ENCODE results near the gene ZKSCAN5. TPM values are rescaled to one million over a fixed set of nuclear protein-coding genes. Genes with fewer than 3 reads are reported as not detected.

ZKSCAN5 gene
- total and polyA plus RNA-seq, 8 donors = 1.4 to 4.1 (median 2.4) TPM

DNA sequence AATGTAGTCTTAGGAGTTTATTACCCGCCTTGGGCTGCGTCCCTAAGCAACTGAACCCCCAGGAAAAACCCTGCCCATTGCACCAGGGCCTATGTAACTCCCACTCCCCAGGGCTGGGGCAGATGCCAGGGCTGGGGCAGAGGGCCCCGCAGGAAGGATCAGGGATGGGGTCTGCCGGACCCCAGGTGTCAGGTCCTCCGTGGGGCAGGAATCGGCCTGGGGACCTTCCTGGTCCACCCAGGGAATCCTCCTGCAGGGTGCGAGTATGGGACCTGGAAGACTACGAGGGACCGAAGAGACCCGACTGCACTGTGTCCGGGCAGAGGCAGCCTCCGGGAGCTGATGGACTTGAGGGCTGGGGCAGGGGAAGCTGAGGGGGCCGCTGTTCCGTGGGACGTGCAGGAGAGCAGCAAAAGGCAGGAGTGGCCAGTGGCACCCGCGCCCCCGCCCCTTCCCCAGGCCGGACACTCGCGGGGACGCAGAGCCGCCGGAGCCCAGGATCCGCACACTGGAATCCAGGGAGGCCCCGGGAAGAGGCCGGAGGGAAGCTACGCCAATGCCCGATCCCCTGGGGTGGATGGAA lies 36.0 kb upstream of the ZKSCAN5 start:
- TF ChIP-seq, protein P1, sequence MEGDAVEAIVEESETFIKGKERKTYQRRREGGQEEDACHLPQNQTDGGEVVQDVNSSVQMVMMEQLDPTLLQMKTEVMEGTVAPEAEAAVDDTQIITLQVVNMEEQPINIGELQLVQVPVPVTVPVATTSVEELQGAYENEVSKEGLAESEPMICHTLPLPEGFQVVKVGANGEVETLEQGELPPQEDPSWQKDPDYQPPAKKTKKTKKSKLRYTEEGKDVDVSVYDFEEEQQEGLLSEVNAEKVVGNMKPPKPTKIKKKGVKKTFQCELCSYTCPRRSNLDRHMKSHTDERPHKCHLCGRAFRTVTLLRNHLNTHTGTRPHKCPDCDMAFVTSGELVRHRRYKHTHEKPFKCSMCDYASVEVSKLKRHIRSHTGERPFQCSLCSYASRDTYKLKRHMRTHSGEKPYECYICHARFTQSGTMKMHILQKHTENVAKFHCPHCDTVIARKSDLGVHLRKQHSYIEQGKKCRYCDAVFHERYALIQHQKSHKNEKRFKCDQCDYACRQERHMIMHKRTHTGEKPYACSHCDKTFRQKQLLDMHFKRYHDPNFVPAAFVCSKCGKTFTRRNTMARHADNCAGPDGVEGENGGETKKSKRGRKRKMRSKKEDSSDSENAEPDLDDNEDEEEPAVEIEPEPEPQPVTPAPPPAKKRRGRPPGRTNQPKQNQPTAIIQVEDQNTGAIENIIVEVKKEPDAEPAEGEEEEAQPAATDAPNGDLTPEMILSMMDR (IDR thresholded peaks at IDR 0.05) = no peak
- DNase-seq (peak in 2 of 6 donors; percentile 34 to 61), FAIRE-seq (no peak), ATAC-seq (no peak)
- intact Hi-C loops (cut with DNase I) = no loop called here
- H3K27me3 ChIP-seq = no peaks in the 10 kb centered on the region
- H3K4me3 ChIP-seq = no peak overlapping the region
- H3K27ac ChIP-seq = no peak overlapping the region
- H3K9me3 ChIP-seq = no peaks in the 10 kb centered on the region
- WGBS, 2 donors = 83 to 85% methylated on average over 29 of the region's 29 CpGs
- H3K4me1 ChIP-seq = peaks cover 0 to 14% (median 7%) of the 10 kb centered on the region in 3 donors
- no peaks in the 10 kb centered on the region for H3K36me3 ChIP-seq

- Histone ChIP-seq H3K4me1 (peaks cover 0 to 13% (median 7%) of the 10 kb centered on the region in 3 donors), H3K27ac (no peak overlapping the region), H3K36me3 (no peaks in the 10 kb centered on the region), H3K27me3 (no peaks in the 10 kb centered on the region), H3K9me3 (no peaks in the 10 kb centered on the region), H3K4me3 (no peak overlapping the region)
- WGBS, 2 donors = 30 to 35% methylated on average over 23 of the region's 23 CpGs
- peak in 2 of 6 donors; percentile 3 to 4 for DNase-seq
- intact Hi-C loops (cut with DNase I) = no loop called here
- TF ChIP-seq, protein P1 (IDR thresholded peaks at IDR 0.05) = no peak
- FAIRE-seq = no peak
- ATAC-seq = no peak
Observed at GRCh38 chr7:99469381-99470065, 34.9 kb upstream of the ZKSCAN5 start.

GRCh38 chr7:99472561-99473314 lies 31.7 kb upstream of the ZKSCAN5 start, which contains the start of gene ZNF789:
ZNF789 (plus strand) TSS chr7:99472890; CDS start chr7:99476457, 3,567 bp downstream.
- H3K9me3 ChIP-seq = no peaks in the 10 kb centered on the region
- FAIRE-seq = peak; percentile 97
- peaks cover 0 to 4% (median 0%) of the 10 kb centered on the region in 3 donors for H3K4me1 ChIP-seq
- H3K27ac ChIP-seq = peak within 1 kb of the TSS; percentile 58 to 77 (median 65)
- no peaks in the 10 kb centered on the region for H3K36me3 ChIP-seq
- DNase-seq = peak; percentile 97 to 99 (median 98)
- TF ChIP-seq, protein P1 (IDR thresholded peaks at IDR 0.05) = no peak
- ATAC-seq = peak; percentile 97 to 99 (median 98)
- intact Hi-C loops (cut with DNase I) = no loop called here
- H3K4me3 ChIP-seq = peak within 1 kb of the TSS; percentile 50 to 86 (median 66)
- H3K27me3 ChIP-seq = no peaks in the 10 kb centered on the region
- WGBS, 2 donors = 1% methylated on average over 56 of the region's 56 CpGs

- DNase-seq (peak in 1 of 6 donors; percentile 12), ATAC-seq (peak; percentile 10 to 51 (median 34)), FAIRE-seq (no peak)
- Histone ChIP-seq H3K36me3 (no peaks in the 10 kb centered on the region), H3K27ac (peak overlapping the region in 3 of 4 donors; percentile 36 to 70 (median 60)), H3K9me3 (no peaks in the 10 kb centered on the region), H3K4me1 (peaks cover 0 to 4% (median 0%) of the 10 kb centered on the region in 3 donors), H3K27me3 (no peaks in the 10 kb centered on the region), H3K4me3 (peak overlapping the region; percentile 50 to 86 (median 66))
- intact Hi-C loops (cut with DNase I) = no loop called here
- TF ChIP-seq, protein P1 (IDR thresholded peaks at IDR 0.05) = no peak
- 2% methylated on average over 7 of the region's 7 CpGs for WGBS, 2 donors
Observed at GRCh38 chr7:99473315-99473596, 31.2 kb upstream of the ZKSCAN5 start.

All from pancreas (tissue), 10 donors.